Measurements from ENCODE around the gene LDB3. TPM values are rescaled to one million over a fixed set of nuclear protein-coding genes. Genes with fewer than 3 reads are reported as not detected.

LDB3 gene
- total and polyA plus RNA-seq, 2 of the 4 experiments (the other 2 are of a cell fraction) = 0.36 to 2.6 TPM

GRCh38 chr10:86652361-86653202 lies 15.7 kb upstream of the LDB3 start:
- no peak overlapping the region for H3K18ac ChIP-seq (ENCODE audit: low read depth, low read length)
- H3K14ac ChIP-seq (replicated peaks; ENCODE audit: low read depth, low read length) = no peak overlapping the region
- no peak overlapping the region for H2AK9ac ChIP-seq (replicated peaks; ENCODE audit: low read depth, low read length, poor library complexity)
- WGBS, 2 experiments (ENCODE audit: extremely low coverage in 2 of 2, insufficient read length in 1 of 2) = 64% methylated on average over 4 of the region's 14 CpGs; no CpG with 5 or more reads in 1 of the 2 experiments
- no peak overlapping the region for H2BK5ac ChIP-seq (ENCODE audit: low read depth, low read length, poor library complexity, severe bottlenecking)
- H3K56ac ChIP-seq (ENCODE audit: extremely low read depth, insufficient read depth, low read length) = no peak overlapping the region
- no peaks in the 10 kb centered on the region for H4K20me1 ChIP-seq (ENCODE audit: insufficient read depth, low read length)
- H3K27me3 ChIP-seq (ENCODE audit: control insufficient read depth, insufficient read depth, low read length) = no peaks in the 10 kb centered on the region; the same call in 1 of the 2 replicates
- CTCF ChIA-PET = interaction anchor here (0.6 to 1.3 kb wide), 2 partner anchors 10 to 94 kb away, joined by 3 read pairs; no protein-coding TSS in a partner anchor
- H3K27ac ChIP-seq (ENCODE audit: insufficient read depth, low read length) = no peak overlapping the region
- dilution Hi-C loops (cut with HindIII; ENCODE audit: low sequenced_read_pairs, unreplicated experiment) = no loop called here
- no peaks in the 10 kb centered on the region for H3K79me1 ChIP-seq (ENCODE audit: low read depth in 1 of 2, low read length in 2 of 2)
- H4K8ac ChIP-seq (ENCODE audit: low read depth in 2 of 2, low read length in 2 of 2) = no peak overlapping the region
- no peak overlapping the region for H3K23ac ChIP-seq (ENCODE audit: low read depth, low read length)
- in situ Hi-C loops (cut with MboI; ENCODE audit: low sequenced_read_pairs) = no loop called here
- intact Hi-C loops (cut with micrococcal nuclease) = no loop called here
- no peak overlapping the region for H4K5ac ChIP-seq (ENCODE audit: low read depth, low read length)
- H4K91ac ChIP-seq (ENCODE audit: insufficient read depth, low read depth, low read length) = no peak overlapping the region; the same call in 1 of the 2 replicates
- peaks cover 11% of the 10 kb centered on the region for H3K4me1 ChIP-seq (ENCODE audit: control insufficient read depth, insufficient read depth, low read length)
- TF ChIP-seq FOS (IDR thresholded peaks at IDR 0.05; ENCODE audit: low read depth, low read length) (no peak), RAD21 (IDR thresholded peaks at IDR 0.05; ENCODE audit: low read length) (no peak), NFE2L2 (IDR thresholded peaks at IDR 0.05; ENCODE audit: low read depth, low read length) (no peak), MXI1 (IDR thresholded peaks at IDR 0.05; ENCODE audit: borderline replicate concordance, low read depth, low read length) (no peak), POLR2A (IDR thresholded peaks at IDR 0.05; ENCODE audit: low read depth, low read length) (no peak), CEBPB (IDR thresholded peaks at IDR 0.05; ENCODE audit: low read depth, low read length) (no peak), MAZ (IDR thresholded peaks at IDR 0.05; ENCODE audit: borderline replicate concordance, low read depth, low read length) (no peak), USF2 (IDR thresholded peaks at IDR 0.05; ENCODE audit: low read depth, low read length) (no peak)
- H3K4me3 ChIP-seq (ENCODE audit: insufficient read depth, low read depth, low read length) = no peak overlapping the region
- BruUV-seq (replicated peaks) = no TSS peak
- no peak overlapping the region for H2BK15ac ChIP-seq (ENCODE audit: low read depth, low read length)
- no peak overlapping the region for H2BK20ac ChIP-seq (ENCODE audit: low read depth, low read length)
- ATAC-seq (ENCODE audit: low read depth) = peak; percentile 38; the same call in 1 of the 2 replicates
- H3K4me2 ChIP-seq (ENCODE audit: low read depth, low read length) = no peak overlapping the region
- no peak overlapping the region for H3K9ac ChIP-seq (ENCODE audit: low read depth, low read length)
- no peak overlapping the region for H3K4ac ChIP-seq (ENCODE audit: low read depth, low read length)
- no peak overlapping the region for H2AK5ac ChIP-seq (ENCODE audit: low read depth, low read length)
- H2AFZ ChIP-seq (replicated peaks; ENCODE audit: low read length, poor library complexity) = peak overlapping the region; percentile 57
- H3K9me1 ChIP-seq (ENCODE audit: insufficient read depth, low read length) = peaks cover 22% of the 10 kb centered on the region
- DNase-seq = peak; percentile 21
- no peak overlapping the region for H2BK120ac ChIP-seq (ENCODE audit: low read depth, low read length)
- POLR2A ChIA-PET (ENCODE audit: unreplicated experiment) = no interaction called here
- no peaks in the 10 kb centered on the region for H3K36me3 ChIP-seq (ENCODE audit: control insufficient read depth, insufficient read depth, low read length)
- no peaks in the 10 kb centered on the region for H3K9me3 ChIP-seq (ENCODE audit: control insufficient read depth, insufficient read depth, low read length)

Measured in IMR-90 (cell line).